Naive thymus-derived CD4-positive, alpha-beta T cell (primary cell): Measurements from ENCODE around the gene RHBDF1. TPM values are rescaled to one million over a fixed set of nuclear protein-coding genes. Genes with fewer than 3 reads are reported as not detected.

Source experiments
- ATAC-seq: fragments of 150-1000 bp; cut with Tn5 transposase; 2 replicates; pipeline ENCODE4 v1.10.0; 2021; ENCODE audit warnings: mild to moderate bottlenecking, moderate library complexity
- CTCF ChIA-PET: fragments of 350-600 bp; sonication (Branson Sonifier 250); formaldehyde crosslinking; loops from one replicate; lab custom pipeline; 2021; ENCODE audit warnings: antibody characterized with exemption; lab: Charles Lee
- POLR2A ChIA-PET: fragments of 350-600 bp; sonication (Branson Sonifier 250); formaldehyde crosslinking; loops from one replicate; lab custom pipeline; 2021; ENCODE audit warnings: antibody characterized with exemption, inconsistent platforms; lab: Charles Lee
- DNase-seq, 9 donors: peaks; one replicate each; pipeline versions ENCODE4 v3.0.0 to v3.0.0-alpha.2; 2020 to 2022; ENCODE audit warnings: mixed read lengths in 1 of 9
- H3K27ac ChIP-seq: one replicate; pipeline ENCODE4 v1.7.0; 2013; ENCODE audit warnings: mild to moderate bottlenecking, low read depth, low read length, moderate library complexity
- H3K27me3 ChIP-seq, 2 donors: one replicate each; pipeline ENCODE4 v1.7.0; 2013; ENCODE audit warnings: low read length in 2 of 2, mild to moderate bottlenecking in 2 of 2, moderate library complexity in 2 of 2; ENCODE audit not compliant: control insufficient read depth in 2 of 2, insufficient read depth in 2 of 2
- H3K36me3 ChIP-seq, 3 experiments: 1 replicate in 2 of 3; 2 replicates in 1 of 3; pipeline ENCODE4 v1.7.0; 2013; ENCODE audit warnings: low read length in 3 of 3, mild to moderate bottlenecking in 3 of 3, moderate library complexity in 1 of 3; ENCODE audit not compliant: insufficient read depth in 3 of 3, control insufficient read depth in 2 of 3
- H3K4me1 ChIP-seq, 2 donors: one replicate each; pipeline ENCODE4 v1.7.0; 2013; ENCODE audit warnings: low read length in 2 of 2, mild to moderate bottlenecking in 2 of 2, moderate library complexity in 1 of 2; ENCODE audit not compliant: control insufficient read depth in 2 of 2, insufficient read depth in 2 of 2
- H3K4me3 ChIP-seq: 2 replicates; pipeline ENCODE4 v1.7.0; 2013; ENCODE audit warnings: mild to moderate bottlenecking, low read length
- H3K9me3 ChIP-seq, 3 experiments: 1 replicate in 2 of 3; 2 replicates in 1 of 3; pipeline ENCODE4 v1.7.0; 2013; ENCODE audit warnings: low read length in 3 of 3; ENCODE audit not compliant: control insufficient read depth in 2 of 3
- H3K27ac Mint-ChIP-seq, 9 donors: one replicate each; pipeline ENCODE4 v1.8.0; 2020 to 2022; ENCODE audit warnings: mixed read lengths in 9 of 9, mild to moderate bottlenecking in 8 of 9, moderate library complexity in 5 of 9, inconsistent platforms in 2 of 9
- H3K27me3 Mint-ChIP-seq, 5 donors: one replicate each; pipeline ENCODE4 v1.8.0; 2021 to 2022; ENCODE audit warnings: mixed read lengths in 5 of 5, mild to moderate bottlenecking in 1 of 5
- H3K36me3 Mint-ChIP-seq, 5 donors: one replicate each; pipeline ENCODE4 v1.8.0; 2020 to 2022; ENCODE audit warnings: mixed read lengths in 5 of 5, mild to moderate bottlenecking in 3 of 5, inconsistent platforms in 1 of 5
- H3K4me1 Mint-ChIP-seq, 7 donors: one replicate each; pipeline ENCODE4 v1.8.0; 2020 to 2022; ENCODE audit warnings: mixed read lengths in 7 of 7, mild to moderate bottlenecking in 3 of 7, inconsistent platforms in 1 of 7
- H3K4me3 Mint-ChIP-seq, 10 donors: one replicate each; pipeline ENCODE4 v1.8.0; 2020 to 2022; ENCODE audit warnings: mild to moderate bottlenecking in 10 of 10, mixed read lengths in 10 of 10, moderate library complexity in 6 of 10, inconsistent platforms in 2 of 10
- H3K9me3 Mint-ChIP-seq, 11 donors: one replicate each; pipeline ENCODE4 v1.8.0; 2020 to 2022; ENCODE audit warnings: mixed read lengths in 11 of 11, mild to moderate bottlenecking in 4 of 11, inconsistent platforms in 1 of 11, moderate library complexity in 1 of 11
- intact Hi-C, 2 donors: fragments of 100-400 bp; cut with micrococcal nuclease; formaldehyde crosslinking; loops; one replicate each; pipeline ENCODE4 v1.15.1; 2023
- polyA plus RNA-seq, 2 donors: library from polyadenylated mRNA; unstranded; fragments of 300-500 nt; fragmentation: Illumina TruSeq; gene quantifications; one replicate each; pipeline ENCODE4 v1.2.3, GENCODE V29; 2021
- total RNA-seq, 6 experiments: library from RNA in 5 of 6; stranded (reverse) in 5 of 6; gene quantifications; 1 replicate in 5 of 6; 2 replicates in 1 of 6; pipeline ENCODE4 v1.2.3 and lab custom pipeline; 2021 to 2026

RHBDF1 gene
- total and polyA plus RNA-seq, 7 experiments from 2014 or later, result 0.66 to 1.6 TPM; not detected in 5

DNA sequence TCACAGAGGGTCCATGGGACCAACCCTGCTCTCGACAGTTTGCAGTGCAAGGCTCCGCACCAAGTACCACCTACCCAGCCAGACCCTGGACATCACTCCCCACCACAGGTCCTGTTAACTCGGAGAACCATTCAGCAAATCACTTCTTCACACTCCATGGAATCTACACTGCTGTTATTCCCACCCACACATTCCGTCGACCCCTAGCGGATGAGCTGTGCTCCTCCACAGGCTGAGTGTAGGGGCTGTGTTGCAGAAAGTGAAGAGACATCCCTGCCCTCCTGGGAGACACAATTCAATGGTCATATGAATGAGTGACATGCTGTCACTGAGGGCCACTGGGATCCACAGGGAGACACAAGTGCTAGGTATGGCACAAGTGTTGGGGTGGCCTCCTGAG lies 33.1 kb upstream of the RHBDF1 start:
- Mint-ChIP-seq H3K27me3 (no peaks in the 10 kb centered on the region), H3K36me3 (peaks cover 0 to 18% (median 0%) of the 10 kb centered on the region in 5 donors), H3K27ac (no peak overlapping the region), H3K4me3 (no peak overlapping the region), H3K4me1 (peaks cover 0 to 7% (median 4%) of the 10 kb centered on the region in 7 donors), H3K9me3 (peaks cover 0 to 1% (median 0%) of the 10 kb centered on the region in 11 donors)
- intact Hi-C loops, result no loop called here
- ChIA-PET CTCF (interaction anchor here (1.4 to 3.8 kb wide), 4 partner anchors 10 to 257 kb away, joined by 4 to 35 read pairs (median 10); no protein-coding TSS in a partner anchor), POLR2A (interaction anchor here (0.8 kb wide), 1 partner anchor 8 kb away, joined by 3 read pairs; no protein-coding TSS in a partner anchor)
- no peak for ATAC-seq
- no peaks in the 10 kb centered on the region for H3K9me3 ChIP-seq
- H3K27me3 ChIP-seq, result no peaks in the 10 kb centered on the region
- peaks cover 0 to 32% (median 0%) of the 10 kb centered on the region in 3 experiments for H3K36me3 ChIP-seq
- H3K27ac ChIP-seq, result no peak overlapping the region
- DNase-seq, result no peak
- H3K4me1 ChIP-seq, result no peaks in the 10 kb centered on the region
- H3K4me3 ChIP-seq, result no peak overlapping the region

DNA sequence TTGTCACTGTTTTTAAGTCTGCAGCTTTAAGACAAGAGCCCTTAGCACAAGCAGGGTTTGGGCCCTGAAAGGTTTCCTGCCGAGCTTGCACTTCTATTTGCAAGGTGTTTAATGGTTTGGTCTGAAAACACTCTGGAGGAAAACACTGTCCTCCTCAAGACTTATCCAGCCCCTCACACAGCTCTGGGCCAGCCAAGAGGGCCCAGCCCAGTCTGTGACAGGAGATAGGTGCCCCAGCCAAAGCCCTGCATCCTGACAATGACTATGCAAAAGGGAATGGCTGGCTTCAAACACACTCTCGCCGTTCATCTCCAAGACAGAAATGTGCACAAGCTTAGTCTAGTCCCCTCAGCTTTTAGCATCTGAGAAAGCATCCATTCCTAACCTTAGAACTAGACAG lies 32.5 kb upstream of the RHBDF1 start:
- H3K36me3 ChIP-seq, result peaks cover 0 to 26% (median 0%) of the 10 kb centered on the region in 3 experiments
- ChIA-PET CTCF (interaction anchor here (1.4 to 3.8 kb wide), 4 partner anchors 9 to 257 kb away, joined by 4 to 35 read pairs (median 10); no protein-coding TSS in a partner anchor), POLR2A (no interaction called here)
- no peak overlapping the region for H3K27ac ChIP-seq
- H3K4me1 Mint-ChIP-seq, result peaks cover 0 to 7% (median 4%) of the 10 kb centered on the region in 7 donors
- no peaks in the 10 kb centered on the region for H3K27me3 ChIP-seq
- peaks cover 0 to 22% (median 0%) of the 10 kb centered on the region in 5 donors for H3K36me3 Mint-ChIP-seq
- no peaks in the 10 kb centered on the region for H3K4me1 ChIP-seq
- H3K4me3 Mint-ChIP-seq, result no peak overlapping the region
- H3K9me3 Mint-ChIP-seq, result peaks cover 0 to 1% (median 0%) of the 10 kb centered on the region in 11 donors
- ATAC-seq (no peak), DNase-seq (no peak)
- H3K27me3 Mint-ChIP-seq, result no peaks in the 10 kb centered on the region
- intact Hi-C loops, result no loop called here
- no peaks in the 10 kb centered on the region for H3K9me3 ChIP-seq
- H3K27ac Mint-ChIP-seq, result peak overlapping the region in 1 of 9 donors; percentile 30
- H3K4me3 ChIP-seq, result no peak overlapping the region

DNA sequence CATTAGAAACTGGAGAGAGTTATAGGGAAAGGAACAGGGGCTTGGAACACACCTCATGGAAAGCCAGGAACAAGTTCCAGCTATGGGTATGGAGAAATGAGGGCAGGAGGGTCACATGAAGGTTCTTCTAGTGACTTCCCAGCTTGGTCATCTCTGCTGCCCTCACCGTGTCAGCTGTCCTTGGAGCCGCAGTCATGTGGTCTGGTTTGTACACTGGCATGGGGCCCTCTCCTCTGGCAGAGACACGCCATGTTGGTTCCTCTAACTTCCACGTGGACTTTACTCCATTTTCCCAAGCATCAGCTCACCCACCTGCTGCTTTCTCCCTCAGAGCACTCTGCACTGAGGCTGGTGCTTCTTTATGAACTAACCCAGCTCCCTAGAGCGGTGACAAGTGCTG lies 31.9 kb upstream of the RHBDF1 start:
- DNase-seq, result no peak
- Mint-ChIP-seq H3K27ac (no peak overlapping the region), H3K27me3 (no peaks in the 10 kb centered on the region), H3K9me3 (peaks cover 0 to 1% (median 0%) of the 10 kb centered on the region in 11 donors), H3K4me1 (peaks cover 0 to 7% (median 4%) of the 10 kb centered on the region in 7 donors), H3K4me3 (no peak overlapping the region), H3K36me3 (peaks cover 0 to 17% (median 0%) of the 10 kb centered on the region in 5 donors)
- ATAC-seq, result no peak
- peaks cover 0 to 21% (median 0%) of the 10 kb centered on the region in 3 experiments for H3K36me3 ChIP-seq
- H3K4me3 ChIP-seq, result no peak overlapping the region
- H3K27me3 ChIP-seq, result no peaks in the 10 kb centered on the region
- CTCF ChIA-PET, result interaction anchor here (0.5 to 2.0 kb wide), 3 partner anchors 9 to 78 kb away, joined by 4 to 9 read pairs (median 4); no protein-coding TSS in a partner anchor
- H3K27ac ChIP-seq, result no peak overlapping the region
- POLR2A ChIA-PET, result interaction anchor here (0.7 kb wide), 1 partner anchor 421 kb away, joined by 3 read pairs; no protein-coding TSS in a partner anchor
- intact Hi-C loops, result no loop called here
- H3K4me1 ChIP-seq, result no peaks in the 10 kb centered on the region
- H3K9me3 ChIP-seq, result no peaks in the 10 kb centered on the region

DNA sequence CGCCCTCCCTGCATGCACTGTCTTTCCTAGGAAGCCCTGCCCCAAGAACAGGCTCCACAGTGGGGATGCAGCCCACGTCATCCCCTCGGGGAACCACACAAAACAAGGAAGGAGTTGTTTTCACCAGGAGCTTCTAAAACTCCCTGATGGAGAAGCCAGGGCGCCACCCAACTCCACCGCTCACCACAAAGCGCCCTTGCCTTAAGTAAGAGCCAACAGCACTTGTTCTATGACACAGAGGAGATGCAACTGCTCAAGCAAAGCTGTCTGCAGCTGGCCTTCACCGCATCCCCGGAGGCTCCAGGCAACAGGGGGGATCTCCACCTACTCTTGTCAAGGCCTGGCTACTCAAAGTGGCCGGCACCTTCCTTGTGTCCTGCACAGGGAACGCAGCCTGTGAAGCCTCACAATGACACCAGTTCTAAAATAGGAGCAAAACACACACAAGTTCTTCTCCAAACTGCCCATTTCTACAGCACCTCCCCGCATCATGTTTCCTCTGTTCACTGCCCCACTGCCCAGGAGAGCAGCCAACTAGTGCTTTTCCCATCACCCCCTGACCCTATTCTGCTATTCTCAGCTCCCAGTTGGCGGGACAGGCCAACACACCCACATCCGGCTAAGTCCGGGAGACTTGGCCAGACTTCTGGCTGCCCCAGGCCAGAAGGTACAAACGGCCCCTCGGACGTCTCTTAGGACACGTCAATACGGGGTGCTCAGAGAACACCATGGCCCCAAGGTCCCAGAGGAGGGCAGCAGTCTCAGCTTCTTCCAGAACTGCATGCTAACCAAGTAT lies 29.8 kb upstream of the RHBDF1 start:
- CTCF ChIA-PET, result no interaction called here
- peaks cover 0 to 1% (median 0%) of the 10 kb centered on the region in 11 donors for H3K9me3 Mint-ChIP-seq
- no peaks in the 10 kb centered on the region for H3K27me3 ChIP-seq
- H3K4me1 Mint-ChIP-seq, result peaks cover 0 to 12% (median 4%) of the 10 kb centered on the region in 7 donors
- no peaks in the 10 kb centered on the region for H3K9me3 ChIP-seq
- H3K27ac ChIP-seq, result no peak overlapping the region
- DNase-seq, result no peak
- peak overlapping the region in 1 of 9 donors; percentile 55 for H3K27ac Mint-ChIP-seq
- H3K36me3 Mint-ChIP-seq, result peaks cover 0 to 15% (median 0%) of the 10 kb centered on the region in 5 donors
- intact Hi-C loops, result no loop called here
- H3K4me3 ChIP-seq, result no peak overlapping the region
- ATAC-seq, result no peak
- H3K27me3 Mint-ChIP-seq, result no peaks in the 10 kb centered on the region
- no peaks in the 10 kb centered on the region for H3K4me1 ChIP-seq
- no peak overlapping the region for H3K4me3 Mint-ChIP-seq
- peaks cover 0 to 20% (median 5%) of the 10 kb centered on the region in 3 experiments for H3K36me3 ChIP-seq
- POLR2A ChIA-PET, result interaction anchor here (0.5 kb wide), 1 partner anchor 9 kb away, joined by 4 read pairs; no protein-coding TSS in a partner anchor

DNA sequence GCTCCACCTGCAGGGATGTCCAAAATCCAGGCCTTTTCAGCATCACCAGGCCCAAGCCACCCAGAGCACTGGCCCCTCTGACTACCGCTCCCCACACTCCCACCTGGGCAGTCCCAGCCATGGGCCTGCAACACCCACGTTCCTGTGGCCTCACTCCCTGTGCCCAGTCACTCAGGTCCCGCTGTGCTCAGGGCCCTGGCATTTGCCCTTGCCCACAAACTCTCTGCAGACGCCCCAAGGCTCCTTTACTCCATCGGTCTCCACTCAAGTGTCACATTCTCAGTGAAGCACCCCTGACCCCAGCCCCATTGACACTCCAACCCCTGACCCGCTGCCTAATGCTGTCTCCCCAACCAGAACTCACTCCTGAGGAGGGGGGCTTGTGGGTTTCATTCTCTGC lies 29.2 kb upstream of the RHBDF1 start:
- H3K27ac Mint-ChIP-seq, result peak overlapping the region in 1 of 9 donors; percentile 36

DNA sequence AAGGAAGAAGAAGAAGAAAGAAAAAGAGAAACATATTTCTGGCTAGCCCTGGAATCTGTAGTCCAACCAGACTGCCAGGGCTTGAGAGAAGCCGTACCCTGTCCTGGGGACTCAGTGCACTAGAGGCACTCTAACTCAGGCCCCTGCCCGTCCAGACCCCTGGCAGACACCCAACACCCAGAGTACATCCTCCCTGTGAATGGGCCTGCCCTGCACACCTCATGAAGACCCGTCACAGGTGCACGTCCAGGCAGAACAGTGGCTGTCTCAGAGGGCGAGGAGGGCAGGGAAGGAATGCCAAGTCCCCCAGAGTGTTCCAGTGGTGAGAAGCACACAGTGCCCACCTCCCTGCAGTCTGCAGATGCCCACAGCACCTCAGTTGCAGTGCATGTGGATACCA lies 28.6 kb upstream of the RHBDF1 start:
- CTCF ChIA-PET, result no interaction called here
- Mint-ChIP-seq H3K9me3 (no peaks in the 10 kb centered on the region), H3K27me3 (no peaks in the 10 kb centered on the region), H3K4me1 (peaks cover 4 to 10% (median 4%) of the 10 kb centered on the region in 7 donors), H3K36me3 (peaks cover 0 to 15% (median 0%) of the 10 kb centered on the region in 5 donors), H3K4me3 (peak overlapping the region in 1 of 10 donors; percentile 45), H3K27ac (no peak overlapping the region)
- intact Hi-C loops, result no loop called here
- no peak for ATAC-seq
- Histone ChIP-seq H3K4me3 (no peak overlapping the region), H3K9me3 (no peaks in the 10 kb centered on the region), H3K27me3 (no peaks in the 10 kb centered on the region), H3K4me1 (no peaks in the 10 kb centered on the region), H3K27ac (no peak overlapping the region), H3K36me3 (peaks cover 0 to 23% (median 5%) of the 10 kb centered on the region in 3 experiments)
- POLR2A ChIA-PET, result no interaction called here
- DNase-seq, result no peak

More for the DNA sequence above, 29.2 kb upstream of the RHBDF1 start:
- ATAC-seq (no peak), DNase-seq (no peak)
- Mint-ChIP-seq H3K4me3 (no peak overlapping the region), H3K27me3 (no peaks in the 10 kb centered on the region), H3K9me3 (peaks cover 0 to under 1% (median 0%) of the 10 kb centered on the region in 11 donors), H3K36me3 (peaks cover 0 to 15% (median 0%) of the 10 kb centered on the region in 5 donors), H3K4me1 (peaks cover 4 to 10% (median 4%) of the 10 kb centered on the region in 7 donors)
- H3K9me3 ChIP-seq, result no peaks in the 10 kb centered on the region
- intact Hi-C loops, result no loop called here
- no peak overlapping the region for H3K4me3 ChIP-seq
- ChIA-PET POLR2A (no interaction called here), CTCF (no interaction called here)
- H3K27ac ChIP-seq, result no peak overlapping the region
- H3K4me1 ChIP-seq, result no peaks in the 10 kb centered on the region
- H3K27me3 ChIP-seq, result no peaks in the 10 kb centered on the region
- H3K36me3 ChIP-seq, result peaks cover 0 to 20% (median 5%) of the 10 kb centered on the region in 3 experiments
